K562 (cell line): ENCODE measurements around the gene IRX3. TPM values are rescaled to one million over a fixed set of nuclear protein-coding genes. Genes with fewer than 3 reads are reported as not detected.

ENCODE experiments used
- ATAC-seq: fragments of 200-7000 bp; cut with Tn5 transposase; 3 replicates; pipeline ENCODE4 v1.9.1; 2020; ENCODE audit warnings: moderate library complexity
- BruUV-seq: library from RNA; stranded (reverse); fragments of 400-500 nt; replicated peaks from 2 replicates; lab custom pipeline; 2021; lab: Mats Ljungman, UMichigan
- CTCF ChIA-PET: fragments of 300-600 bp; formaldehyde crosslinking; extraction: SDS; loops from one replicate; lab custom pipeline; 2021; ENCODE audit warnings: low intra/inter-chr PET ratio; lab: Yijun Ruan, JAX
- POLR2A ChIA-PET: fragments of 300-600, 350-650 bp; sonication (Branson Sonifier 250); formaldehyde crosslinking; extraction: SDS; loops from one replicate; lab custom pipeline; 2021; ENCODE audit warnings: antibody characterized with exemption, inconsistent platforms; lab: Yijun Ruan, JAX
- DNase-seq, 4 experiments: peaks; one replicate each; pipeline versions ENCODE4 v3.0.0 to v3.0.0-alpha.2; 2011 to 2018; ENCODE audit warnings: low spot score in 3 of 4, mixed read lengths in 3 of 4; ENCODE audit errors: extremely low read depth in 1 of 4
- FAIRE-seq: peaks from 2 replicates; lab custom pipeline; 2011; peaks lifted over from hg19 to GRCh38; lab: Jason Lieb, UNC
- H2AFZ ChIP-seq: 2 replicates; pipeline ENCODE4 v1.6.0; 2011; ENCODE audit warnings: low read depth, low read length, control low read depth, inconsistent platforms
- H3K27ac ChIP-seq: fragments of 200-600 bp; 3 replicates; pipeline ENCODE4 v1.8.0; 2011; ENCODE audit warnings: low read depth, mild to moderate bottlenecking, control low read depth, inconsistent platforms, low read length, moderate library complexity, mixed read lengths; ENCODE audit errors: extremely low read depth
- H3K27me3 ChIP-seq, 2 experiments: fragments of 300-600 bp in 1 of 2; 2 replicates in 1 of 2; 3 replicates in 1 of 2; pipeline versions ENCODE4 v1.6.0 to v1.8.0; 2011; ENCODE audit warnings: inconsistent platforms in 2 of 2, low read length in 2 of 2, mild to moderate bottlenecking in 1 of 2, mixed read lengths in 1 of 2, moderate library complexity in 1 of 2; ENCODE audit not compliant: control insufficient read depth in 2 of 2, insufficient read depth in 2 of 2
- H3K36me3 ChIP-seq: fragments of 300-600 bp; 3 replicates; pipeline ENCODE4 v1.8.0; 2011; ENCODE audit warnings: mild to moderate bottlenecking, low read length, inconsistent platforms; ENCODE audit not compliant: control insufficient read depth, insufficient read depth
- H3K4me1 ChIP-seq, 2 experiments: fragments of 200-600 bp in 1 of 2; replicated peaks in 1 of 2; 2 replicates in 1 of 2; 3 replicates in 1 of 2; pipeline versions ENCODE4 v1.5.1 to v1.8.0; 2011; ENCODE audit warnings: inconsistent platforms in 2 of 2, low read length in 2 of 2, mild to moderate bottlenecking in 1 of 2, mixed read lengths in 1 of 2, moderate library complexity in 1 of 2; ENCODE audit not compliant: control insufficient read depth in 2 of 2, insufficient read depth in 2 of 2
- H3K4me2 ChIP-seq: 2 replicates; pipeline ENCODE4 v1.6.1; 2011; ENCODE audit warnings: low read length, control low read depth, inconsistent platforms, mixed read lengths; ENCODE audit not compliant: insufficient read depth
- H3K4me3 ChIP-seq: fragments of 200-600 bp; sonication (generic), shearing (Covaris generic); 2 replicates; pipeline ENCODE4 v1.5.1; 2016; ENCODE audit warnings: control low read depth, inconsistent platforms
- H3K79me2 ChIP-seq: fragments of 200-600 bp; 3 replicates; pipeline ENCODE4 v1.8.0; 2011; ENCODE audit warnings: low read length, inconsistent platforms; ENCODE audit not compliant: control insufficient read depth, insufficient read depth
- H3K9ac ChIP-seq, 2 experiments: 2 replicates each; pipeline versions ENCODE4 v1.6.0 to v1.6.1; 2011; ENCODE audit warnings: low read depth in 2 of 2, low read length in 2 of 2, control low read depth in 1 of 2, inconsistent platforms in 1 of 2, mild to moderate bottlenecking in 1 of 2, mixed read lengths in 1 of 2; ENCODE audit not compliant: insufficient read depth in 1 of 2
- H3K9me1 ChIP-seq: one replicate; pipeline ENCODE4 v1.6.0; 2011; ENCODE audit warnings: inconsistent platforms, mild to moderate bottlenecking, low read length, moderate library complexity; ENCODE audit not compliant: control insufficient read depth, insufficient read depth
- H3K9me3 ChIP-seq: replicated peaks from 2 replicates; pipeline ENCODE4 v1.5.1; 2011; ENCODE audit warnings: low read depth, low read length, inconsistent platforms; ENCODE audit not compliant: control insufficient read depth, insufficient read depth
- H4K20me1 ChIP-seq: replicated peaks from 2 replicates; pipeline ENCODE4 v1.6.1; 2011; ENCODE audit warnings: low read length, inconsistent platforms, mixed read lengths; ENCODE audit not compliant: control insufficient read depth, insufficient read depth
- CTCF ChIP-seq, 3 experiments: IDR thresholded peaks in 2 of 3; conservative IDR thresholded peaks in 1 of 3; 2 replicates each; pipeline ENCODE4 v1.5.1; 2011 to 2012; ENCODE audit warnings: low read length in 3 of 3, mild to moderate bottlenecking in 3 of 3, control low read depth in 2 of 3, improper control_type of control experiment in 1 of 3, inconsistent platforms in 1 of 3, low read depth in 1 of 3, mixed read lengths in 1 of 3, moderate library complexity in 1 of 3; ENCODE audit not compliant: insufficient read depth in 2 of 3
- NFYB ChIP-seq: IDR thresholded peaks from 2 replicates; pipeline ENCODE4 v1.6.1; 2011; ENCODE audit warnings: mild to moderate bottlenecking, moderate library complexity; ENCODE audit not compliant: insufficient read length; ENCODE audit errors: extremely low read depth
- RAD21 ChIP-seq, 2 experiments: fragments of 250-450 bp in 1 of 2; fragments of 450-650 bp in 1 of 2; sonication (Bioruptor Pico) in 1 of 2; formaldehyde crosslinking in 1 of 2; IDR thresholded peaks in 1 of 2; conservative IDR thresholded peaks in 1 of 2; 2 replicates each; pipeline versions ENCODE4 v1.4.0 to v1.8.0; 2020 to 2022; ENCODE audit warnings: mild to moderate bottlenecking in 2 of 2, moderate library complexity in 1 of 2
- REST ChIP-seq, 2 experiments: fragments of 450-650 bp; formaldehyde crosslinking in 1 of 2; IDR thresholded peaks; 2 replicates each; pipeline versions ENCODE4 v1.4.0 to v1.6.1; 2014 to 2020; ENCODE audit warnings: mild to moderate bottlenecking in 2 of 2, borderline replicate concordance in 1 of 2, low read depth in 1 of 2
- SOX6 ChIP-seq: fragments of 450-650 bp; IDR thresholded peaks from 2 replicates; pipeline ENCODE4 v1.6.1; 2014; ENCODE audit warnings: mild to moderate bottlenecking
- ZNF395 ChIP-seq: fragments of 200-800 bp; sonication (Bioruptor generic); IDR thresholded peaks from 2 replicates; pipeline ENCODE4 v1.6.1; 2017; ENCODE audit warnings: missing genetic modification characterization, missing compliant biosample characterization
- WGBS: fragments of 100-300 bp; shearing (Covaris generic); methylation state at CpG from one replicate; pipeline ENCODE4 v1.1.6; 2016; ENCODE audit warnings: low coverage, mixed read lengths; ENCODE audit not compliant: insufficient coverage; ENCODE audit errors: missing lambda C conversion rate; 5-methylcytosine and 5-hydroxymethylcytosine counted together
- in situ Hi-C: fragments of 300-500 bp; cut with MboI; formaldehyde crosslinking; loops from 4 replicates; pipeline ENCODE4 v1.15.0; 2018; ENCODE audit warnings: inconsistent platforms, mixed read lengths
- intact Hi-C: fragments of 100-400 bp; cut with micrococcal nuclease; formaldehyde crosslinking; loops from 2 replicates; pipeline ENCODE4 v1.14.2; 2022
- polyA plus RNA-seq, 8 experiments: library from polyadenylated mRNA; depleted of rRNA in 4 of 8; stranded (reverse) in 5 of 8; unstranded in 3 of 8; fragments of >200 nt; fragmentation: Nextera tagmentation in 2 of 8; fragmentation: Illumina TruSeq in 1 of 8; extraction: Ambion mirVana in 2 of 8; extraction: Trizol in 1 of 8; gene quantifications; 2 replicates each; pipeline versions ENCODE4 v1.2.1 to v1.2.3, GENCODE V29; 2011 to 2014; ENCODE audit warnings: inconsistent platforms in 1 of 8, missing spikeins in 1 of 8
- total RNA-seq, 7 experiments: library from RNA; depleted of rRNA in 6 of 7; stranded (reverse); fragments of >200 nt in 6 of 7; fragmentation: Illumina TruSeq in 2 of 7; extraction: Trizol in 2 of 7; gene quantifications; 2 replicates each; pipeline versions ENCODE4 v1.2.1 to v1.2.3, GENCODE V29; 2011 to 2021; ENCODE audit warnings: low replicate concordance in 1 of 7

The IRX3 gene
- total and polyA plus RNA-seq, 9 of the 15 experiments (the other 6 are each of a cell fraction or from before 2014, with no cell fraction given), result not detected

GRCh38 chr16:54282202-54282927 lies 4.2 kb downstream of the IRX3 start:
- WGBS, result 11% methylated on average over 23 of the region's 42 CpGs
- in situ Hi-C loops, result no loop called here
- peak; percentile 51 to 73 (median 70) for DNase-seq
- H3K27me3 ChIP-seq, result peaks cover 5 to 26% of the 10 kb centered on the region in 2 experiments; a peak in 3 of 5 replicates
- H3K27ac ChIP-seq, result no peak overlapping the region
- CTCF ChIA-PET, result interaction anchor here (0.6 kb wide), 1 partner anchor 976 kb away, joined by 3 read pairs; no protein-coding TSS in a partner anchor
- no peaks in the 10 kb centered on the region for H4K20me1 ChIP-seq
- no peak overlapping the region for H3K9ac ChIP-seq
- H3K79me2 ChIP-seq, result no peaks in the 10 kb centered on the region
- peaks cover 0 to 9% of the 10 kb centered on the region in 2 experiments; a peak in 2 of 5 replicates for H3K4me1 ChIP-seq
- H3K9me3 ChIP-seq, result no peaks in the 10 kb centered on the region
- H3K36me3 ChIP-seq, result no peaks in the 10 kb centered on the region
- no peak for FAIRE-seq
- no peaks in the 10 kb centered on the region for H3K9me1 ChIP-seq
- peak; percentile 95 for ATAC-seq
- intact Hi-C loops, result loop anchor here (2.0 kb wide), 1 partner anchor 674 kb away; no protein-coding TSS in a partner anchor
- H3K4me3 ChIP-seq, result no peak overlapping the region
- no peak overlapping the region for H3K4me2 ChIP-seq
- H2AFZ ChIP-seq, result no peak overlapping the region
- POLR2A ChIA-PET, result no interaction called here
- BruUV-seq, result no TSS peak
- TF ChIP-seq RAD21 (CRISPR knock-in tag; conservative IDR thresholded peaks at IDR 0.05 in 1 of 2, IDR thresholded peaks at IDR 0.05 in 1 of 2), result peak; percentile 10 to 24; a peak in 1 of 4 replicates
- TF ChIP-seq REST (IDR thresholded peaks at IDR 0.05; ENCODE audit: borderline replicate concordance), result 0 out of 2 replicates have a peak, but pooled peaks have one; percentile 7
- TF ChIP-seq REST (CRISPR knock-in tag; IDR thresholded peaks at IDR 0.05; ENCODE audit: low read depth), result no peak
- TF ChIP-seq CTCF (IDR thresholded peaks at IDR 0.05 in 2 of 3, conservative IDR thresholded peaks at IDR 0.05 in 1 of 3; ENCODE audit: insufficient read depth in 2 of 3, low read depth in 1 of 3, low read length in 3 of 3), result peak; percentile 44 to 57 (median 53); a peak in 3 of 6 replicates
- TF ChIP-seq NFYB, result no peak
- no peak for TF ChIP-seq ZNF395 (CRISPR knock-in tag)
- no peak for TF ChIP-seq SOX6
